Glomerular visceral epithelial cell (primary cell): ENCODE data around the gene ZDHHC21.
A peak's percentile ranks its signal among the peaks of the same experiment; 100 is the strongest.

Experiments used
- DNase-seq: peaks from one replicate; pipeline ENCODE4 v3.0.0-alpha.2; 2016; ENCODE audit errors: extremely low spot score

Gene ZDHHC21

GRCh38 chr9:14693251-14693861 is at the start of gene ZDHHC21:
Gene ZDHHC21, minus strand, starts transcription at chr9:14693432. Its CDS starts 19,092 bp downstream, at chr9:14674340.
- DNase-seq = peak; percentile 72

- DNase-seq = no peak
Observed at GRCh38 chr9:14741369-14741768, 48.1 kb upstream of the ZDHHC21 start.

- DNase-seq = no peak
Observed at GRCh38 chr9:14733133-14733532, 39.9 kb upstream of the ZDHHC21 start.

GRCh38 chr9:14731294-14731981 is 38.2 kb upstream of the ZDHHC21 start:
- DNase-seq = no peak

- DNase-seq = no peak
Observed at GRCh38 chr9:14730461-14730898, 37.2 kb upstream of the ZDHHC21 start.

- no peak for DNase-seq
Observed at GRCh38 chr9:14723301-14723700, 30.1 kb upstream of the ZDHHC21 start.

- DNase-seq = no peak
Observed at GRCh38 chr9:14722391-14723035, 29.3 kb upstream of the ZDHHC21 start, which contains the start of gene CER1. Gene CER1, minus strand, starts transcription at chr9:14722733. Its CDS starts 61 bp downstream, at chr9:14722672.

- no peak for DNase-seq
Observed at GRCh38 chr9:14719231-14719923, 26.1 kb upstream of the ZDHHC21 start.

GRCh38 chr9:14715102-14715501 is 21.9 kb upstream of the ZDHHC21 start:
- DNase-seq = no peak

GRCh38 chr9:14713187-14713767 is 20.0 kb upstream of the ZDHHC21 start:
- no peak for DNase-seq

- DNase-seq = peak; percentile 59
Observed at GRCh38 chr9:14710804-14711203, 17.6 kb upstream of the ZDHHC21 start.

GRCh38 chr9:14706530-14707140 is 13.4 kb upstream of the ZDHHC21 start:
- no peak for DNase-seq

- no peak for DNase-seq
Observed at GRCh38 chr9:14705079-14705478, 11.8 kb upstream of the ZDHHC21 start.

GRCh38 chr9:14704281-14704680 is 11.0 kb upstream of the ZDHHC21 start:
- DNase-seq = no peak

- DNase-seq = no peak
Observed at GRCh38 chr9:14702200-14702720, 9.0 kb upstream of the ZDHHC21 start.

GRCh38 chr9:14692470-14693250 is 572 bp downstream of the ZDHHC21 start:
- peak; percentile 24 for DNase-seq

GRCh38 chr9:14690948-14691730 is 2.1 kb downstream of the ZDHHC21 start:
- no peak for DNase-seq

- peak; percentile 35 for DNase-seq
Observed at GRCh38 chr9:14687042-14687719, 6.1 kb downstream of the ZDHHC21 start.

- DNase-seq = no peak
Observed at GRCh38 chr9:14686168-14686567, 7.1 kb downstream of the ZDHHC21 start.
